Activated CD8-positive, alpha-beta T cell treated with anti-CD3 and anti-CD28 coated beads, Interleukin-2, amount 10 ng/mL, durations not matched to agents 7 days and 5 days (primary cell): Measurements from ENCODE around the gene DUSP28. TPM values are rescaled to one million over a fixed set of nuclear protein-coding genes. Genes with fewer than 3 reads are reported as not detected.

ENCODE experiments used
- ATAC-seq: fragments of 150-1000 bp; cut with Tn5 transposase; one replicate; pipeline ENCODE4 v1.10.0; 2021; ENCODE audit warnings: moderate library complexity
- CTCF ChIA-PET: fragments of 350-600 bp; sonication (Branson Sonifier 250); formaldehyde crosslinking; loops from one replicate; lab custom pipeline; 2021; ENCODE audit warnings: antibody characterized with exemption; lab: Charles Lee
- POLR2A ChIA-PET: fragments of 350-600 bp; sonication (Branson Sonifier 250); formaldehyde crosslinking; loops from one replicate; lab custom pipeline; 2021; ENCODE audit warnings: antibody characterized with exemption; lab: Charles Lee
- DNase-seq: peaks from one replicate; pipeline ENCODE4 v3.0.0-alpha.2; 2020
- H3K27ac Mint-ChIP-seq: one replicate; pipeline ENCODE4 v1.8.0; 2021; ENCODE audit warnings: mild to moderate bottlenecking, mixed read lengths
- H3K27me3 Mint-ChIP-seq: one replicate; pipeline ENCODE4 v1.8.0; 2021; ENCODE audit warnings: low read depth, mixed read lengths
- H3K36me3 Mint-ChIP-seq: one replicate; pipeline ENCODE4 v1.8.0; 2021; ENCODE audit warnings: low read depth, mixed read lengths
- H3K4me1 Mint-ChIP-seq: one replicate; pipeline ENCODE4 v1.8.0; 2021; ENCODE audit warnings: low read depth, mixed read lengths
- H3K4me3 Mint-ChIP-seq: one replicate; pipeline ENCODE4 v1.8.0; 2021; ENCODE audit warnings: mild to moderate bottlenecking, mixed read lengths
- H3K9me3 Mint-ChIP-seq: one replicate; pipeline ENCODE4 v1.8.0; 2022; ENCODE audit warnings: mixed read lengths; ENCODE audit not compliant: insufficient read depth
- total RNA-seq, 2 experiments: library from RNA; stranded (reverse); gene quantifications; one replicate each; pipeline ENCODE4 v1.2.3, GENCODE V29; 2021

The DUSP28 gene, protein sequence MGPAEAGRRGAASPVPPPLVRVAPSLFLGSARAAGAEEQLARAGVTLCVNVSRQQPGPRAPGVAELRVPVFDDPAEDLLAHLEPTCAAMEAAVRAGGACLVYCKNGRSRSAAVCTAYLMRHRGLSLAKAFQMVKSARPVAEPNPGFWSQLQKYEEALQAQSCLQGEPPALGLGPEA
- total RNA-seq: 1 to 10 TPM; 6.8 to 8.1 TPM

DNA sequence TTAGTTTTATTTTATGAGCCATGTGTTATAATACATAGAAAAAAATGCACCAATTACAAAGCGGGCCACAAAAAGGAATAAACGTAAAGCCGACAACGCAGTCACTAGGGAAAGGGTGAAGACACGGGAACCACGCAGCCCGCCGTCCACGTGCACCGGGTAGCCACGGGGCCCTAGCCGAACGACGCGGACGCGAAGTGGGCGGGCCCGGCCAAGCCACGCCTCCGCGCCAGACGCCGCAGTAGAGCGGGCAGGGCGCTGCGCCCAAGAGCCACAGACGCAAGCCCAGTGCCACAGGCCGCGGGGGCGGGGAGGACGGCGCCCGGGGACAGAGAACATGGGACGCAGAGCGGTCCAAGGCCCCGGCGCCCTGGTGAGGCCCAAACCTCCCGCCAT is at the start of gene DUSP28:
DUSP28 (plus strand) TSS at position 274 of the 396 bp plus-strand sequence. CDS start 328 bp downstream, outside the sequence.
- H3K36me3 Mint-ChIP-seq: peaks cover 64% of the 10 kb centered on the region
- H3K27ac Mint-ChIP-seq: peak within 1 kb of the TSS; percentile 81
- peak; percentile 90 for DNase-seq
- H3K9me3 Mint-ChIP-seq: no peaks in the 10 kb centered on the region
- POLR2A ChIA-PET: interaction anchor here (0.9 to 3.9 kb wide), 4 partner anchors 20 to 755 kb away, joined by 4 to 37 read pairs (median 8); partner anchors contain the start of gene CAPN10
- CTCF ChIA-PET: interaction anchor here (1.0 to 7.8 kb wide), 5 partner anchors 9 to 281 kb away, joined by 3 to 119 read pairs (median 4); partner anchors contain the start of genes CAPN10 and RNPEPL1
- peak within 1 kb of the TSS; percentile 85 for H3K4me3 Mint-ChIP-seq
- peak; percentile 65 for ATAC-seq
- H3K27me3 Mint-ChIP-seq: no peaks in the 10 kb centered on the region
- H3K4me1 Mint-ChIP-seq: peaks cover 71% of the 10 kb centered on the region

DNA sequence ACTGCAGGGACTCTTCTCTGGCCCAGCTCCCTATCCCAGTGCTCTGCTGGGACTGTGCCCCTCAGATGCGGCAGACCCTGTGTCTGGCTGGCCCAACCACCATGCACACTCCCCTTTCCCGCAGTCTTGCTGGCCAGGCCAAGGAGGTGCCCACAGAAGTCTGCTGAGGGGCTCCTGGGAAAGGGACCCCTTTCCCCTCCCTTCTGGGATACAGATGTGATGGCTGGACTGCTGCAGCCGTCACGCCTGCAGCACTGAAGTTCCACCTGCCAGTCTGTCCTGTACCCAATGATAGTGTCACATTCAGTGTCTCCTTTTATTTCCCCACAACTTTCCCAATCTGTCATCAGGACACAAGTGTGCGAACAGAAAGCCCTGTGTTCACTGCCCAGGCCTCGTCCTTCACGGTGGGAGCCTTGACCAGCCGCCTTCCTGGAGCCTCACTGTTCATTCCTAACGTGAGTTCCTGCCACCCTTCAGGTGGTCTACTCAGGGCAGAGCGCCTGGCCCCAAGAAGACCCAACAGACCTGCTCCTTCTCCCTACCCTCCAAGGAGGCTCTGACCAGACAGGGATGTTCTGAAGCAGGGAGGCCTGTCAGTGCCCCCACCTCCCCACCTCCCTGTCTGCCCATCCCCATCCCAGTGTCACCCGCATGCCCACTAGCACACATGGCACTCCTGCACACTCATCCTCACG is 49.5 kb upstream of the DUSP28 start:
- Mint-ChIP-seq H3K9me3 (no peaks in the 10 kb centered on the region), H3K27me3 (no peaks in the 10 kb centered on the region), H3K4me1 (peaks cover 7% of the 10 kb centered on the region), H3K27ac (no peak overlapping the region), H3K4me3 (no peak overlapping the region), H3K36me3 (no peaks in the 10 kb centered on the region)
- ATAC-seq (no peak), DNase-seq (peak; percentile 14)
- ChIA-PET CTCF (no interaction called here), POLR2A (no interaction called here)

DNA sequence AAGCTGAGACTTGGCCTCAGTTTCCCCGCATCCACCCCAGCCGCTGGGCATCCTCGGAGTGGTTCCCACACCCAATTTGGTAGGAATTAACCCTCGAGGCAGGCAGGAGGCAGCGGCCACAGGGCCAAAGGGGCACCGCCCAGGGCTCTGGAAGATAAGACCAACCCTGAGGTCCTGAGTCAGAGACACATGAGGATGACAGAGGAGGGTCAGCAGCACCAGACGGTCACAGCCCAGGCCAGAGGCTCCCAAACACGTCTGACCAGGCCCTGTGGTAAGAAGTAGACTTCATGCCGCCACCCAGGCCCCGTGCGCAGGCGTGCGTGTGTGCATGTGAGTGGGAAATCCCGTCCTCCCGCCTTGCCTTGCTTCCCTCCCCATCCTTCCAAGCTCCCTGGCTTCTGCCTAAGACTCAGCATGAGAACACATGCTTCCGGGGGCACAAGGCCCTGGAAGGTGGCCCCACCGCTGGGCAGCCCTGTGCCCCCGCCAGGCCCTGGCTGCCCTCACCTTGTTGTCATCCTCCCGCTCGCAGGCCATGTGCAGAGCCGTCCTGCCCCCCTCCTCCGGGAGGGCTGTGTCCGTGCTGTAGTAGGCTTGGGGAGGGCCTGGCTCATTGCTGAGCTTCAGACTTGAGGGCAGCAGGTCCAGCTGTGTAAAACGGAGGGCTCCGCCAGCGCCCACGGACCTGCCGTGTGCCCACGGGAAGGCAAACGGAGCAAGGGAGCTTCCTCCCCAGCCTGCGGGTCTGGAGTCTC is 48.6 kb upstream of the DUSP28 start:
- H3K27me3 Mint-ChIP-seq: no peaks in the 10 kb centered on the region
- no peak overlapping the region for H3K27ac Mint-ChIP-seq
- H3K36me3 Mint-ChIP-seq: no peaks in the 10 kb centered on the region
- ATAC-seq: no peak
- ChIA-PET POLR2A (interaction anchor here (0.9 kb wide), 2 partner anchors 50 to 54 kb away, joined by 3 to 4 read pairs; no protein-coding TSS in a partner anchor), CTCF (no interaction called here)
- no peaks in the 10 kb centered on the region for H3K9me3 Mint-ChIP-seq
- H3K4me1 Mint-ChIP-seq: peaks cover 7% of the 10 kb centered on the region
- no peak overlapping the region for H3K4me3 Mint-ChIP-seq
- DNase-seq: no peak

DNA sequence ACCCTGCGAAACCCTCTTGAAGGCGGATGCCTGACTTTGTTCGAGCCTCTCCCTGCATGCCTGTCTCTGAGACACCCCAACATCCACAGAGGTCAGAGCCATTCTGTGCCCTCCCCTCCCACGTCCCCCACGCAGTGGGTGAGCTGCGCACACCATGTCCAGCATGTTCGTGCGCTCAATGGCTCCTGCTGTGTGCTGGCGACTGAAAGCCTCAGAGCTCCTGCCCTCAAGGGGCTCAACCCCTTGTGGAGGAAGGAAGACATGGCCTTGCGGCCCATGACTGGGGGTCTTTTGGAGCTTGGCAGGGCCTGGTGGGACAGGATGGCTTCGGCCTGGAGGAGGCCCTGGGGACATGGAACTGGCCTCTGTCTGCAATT is 48.1 kb upstream of the DUSP28 start:
- Mint-ChIP-seq H3K27ac (no peak overlapping the region), H3K4me1 (peaks cover 7% of the 10 kb centered on the region), H3K27me3 (no peaks in the 10 kb centered on the region), H3K4me3 (no peak overlapping the region), H3K36me3 (no peaks in the 10 kb centered on the region), H3K9me3 (no peaks in the 10 kb centered on the region)
- POLR2A ChIA-PET: interaction anchor here (0.9 kb wide), 2 partner anchors 49 to 53 kb away, joined by 3 to 4 read pairs; no protein-coding TSS in a partner anchor
- ATAC-seq (no peak), DNase-seq (no peak)
- CTCF ChIA-PET: interaction anchor here (1.6 to 2.6 kb wide), 2 partner anchors 53 to 328 kb away, joined by 4 to 43 read pairs; no protein-coding TSS in a partner anchor

DNA sequence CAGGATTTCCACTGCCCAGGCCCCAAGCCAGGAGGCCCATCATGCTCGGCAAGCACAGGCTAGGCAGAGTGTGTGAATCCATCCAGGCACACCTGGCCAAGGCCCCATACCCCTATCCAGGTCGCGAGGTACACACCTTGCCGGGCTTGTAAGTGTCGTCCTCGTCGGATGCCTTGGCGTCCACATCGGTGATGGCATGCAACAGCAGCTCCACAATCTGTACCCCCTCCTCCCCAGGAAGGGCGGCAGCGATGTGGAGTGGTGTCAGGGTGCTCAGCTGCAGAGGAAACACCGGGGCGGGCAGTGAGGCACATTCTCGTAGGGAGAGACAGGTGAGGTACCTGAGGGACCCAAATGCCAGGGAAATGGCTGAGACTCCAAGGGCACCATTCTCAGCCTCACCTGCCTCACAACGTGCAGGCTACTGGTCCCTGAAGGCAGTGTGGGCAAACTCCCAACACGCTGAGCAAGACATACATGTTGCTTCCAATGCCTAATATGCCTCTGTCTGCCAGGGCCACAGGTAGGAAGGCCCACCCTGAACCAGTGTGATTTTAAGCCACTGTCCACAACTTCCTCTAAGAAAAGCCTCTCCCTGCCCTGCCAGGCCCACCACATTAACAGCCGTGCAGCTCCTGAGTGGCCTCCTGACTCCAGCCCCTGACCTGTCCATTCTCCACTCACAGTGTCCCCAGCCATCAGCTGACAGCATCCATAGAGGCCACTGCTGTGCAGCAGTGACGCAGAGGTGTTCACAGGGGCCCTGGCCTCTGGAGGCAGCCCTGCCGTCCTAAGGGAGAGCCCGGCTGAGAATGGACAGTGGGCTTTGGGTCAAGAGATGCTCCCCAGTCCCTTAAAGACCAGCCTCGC is 47.3 kb upstream of the DUSP28 start:
- ChIA-PET POLR2A (no interaction called here), CTCF (interaction anchor here (1.4 to 2.6 kb wide), 3 partner anchors 25 to 328 kb away, joined by 4 to 43 read pairs (median 5); no protein-coding TSS in a partner anchor)
- no peak overlapping the region for H3K27ac Mint-ChIP-seq
- H3K4me1 Mint-ChIP-seq: peaks cover 7% of the 10 kb centered on the region
- no peaks in the 10 kb centered on the region for H3K36me3 Mint-ChIP-seq
- no peaks in the 10 kb centered on the region for H3K9me3 Mint-ChIP-seq
- no peak for ATAC-seq
- no peak for DNase-seq
- H3K27me3 Mint-ChIP-seq: no peaks in the 10 kb centered on the region
- H3K4me3 Mint-ChIP-seq: no peak overlapping the region

DNA sequence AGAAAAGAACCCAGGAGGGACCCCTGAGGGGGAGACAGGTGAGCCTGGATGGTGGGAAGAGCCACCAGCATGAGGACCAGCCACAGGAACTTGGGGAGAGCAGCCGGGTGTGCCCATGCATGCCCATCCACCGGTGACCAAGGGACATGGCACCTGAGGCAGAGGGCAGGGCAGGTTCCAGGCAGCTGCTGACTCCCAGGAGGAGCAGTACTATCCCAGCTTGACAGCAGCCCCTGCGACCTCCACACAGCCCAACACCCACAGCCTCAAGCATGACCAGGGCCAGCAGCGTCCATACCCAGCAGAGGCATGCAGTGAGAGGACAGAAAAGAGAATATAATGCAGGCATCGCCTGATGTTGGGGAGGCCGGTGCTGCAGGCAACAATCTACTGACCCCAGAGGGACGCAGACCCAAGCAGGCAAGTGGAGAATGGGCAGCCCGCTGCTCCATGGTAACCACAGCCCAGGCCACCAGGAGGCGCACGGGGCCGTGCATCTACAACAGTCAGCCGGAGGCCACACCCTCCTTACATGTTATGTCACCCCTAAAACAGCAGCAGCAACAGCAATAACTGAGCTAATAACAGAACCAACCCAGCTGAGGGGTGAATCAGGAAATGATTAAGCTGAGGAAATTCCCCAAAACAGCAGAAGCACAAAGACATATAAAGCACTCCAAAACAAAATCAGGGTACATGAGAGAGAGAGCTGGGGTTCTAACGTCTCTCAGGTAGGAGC is 46.4 kb upstream of the DUSP28 start:
- H3K9me3 Mint-ChIP-seq: no peaks in the 10 kb centered on the region
- H3K27me3 Mint-ChIP-seq: no peaks in the 10 kb centered on the region
- POLR2A ChIA-PET: interaction anchor here (0.6 to 1.0 kb wide), 2 partner anchors 52 to 55 kb away, joined by 3 to 7 read pairs; partner anchors contain the start of gene RNPEPL1
- no peak overlapping the region for H3K4me3 Mint-ChIP-seq
- ATAC-seq (peak; percentile 98), DNase-seq (peak; percentile 88)
- no peaks in the 10 kb centered on the region for H3K36me3 Mint-ChIP-seq
- CTCF ChIA-PET: interaction anchor here (0.6 to 2.6 kb wide), 44 partner anchors 9 to 340 kb away, joined by 3 to 43 read pairs (median 4); partner anchors contain the start of genes ANKMY1, CAPN10, DUSP28 and RNPEPL1
- peaks cover 7% of the 10 kb centered on the region for H3K4me1 Mint-ChIP-seq
- H3K27ac Mint-ChIP-seq: peak overlapping the region; percentile 47

DNA sequence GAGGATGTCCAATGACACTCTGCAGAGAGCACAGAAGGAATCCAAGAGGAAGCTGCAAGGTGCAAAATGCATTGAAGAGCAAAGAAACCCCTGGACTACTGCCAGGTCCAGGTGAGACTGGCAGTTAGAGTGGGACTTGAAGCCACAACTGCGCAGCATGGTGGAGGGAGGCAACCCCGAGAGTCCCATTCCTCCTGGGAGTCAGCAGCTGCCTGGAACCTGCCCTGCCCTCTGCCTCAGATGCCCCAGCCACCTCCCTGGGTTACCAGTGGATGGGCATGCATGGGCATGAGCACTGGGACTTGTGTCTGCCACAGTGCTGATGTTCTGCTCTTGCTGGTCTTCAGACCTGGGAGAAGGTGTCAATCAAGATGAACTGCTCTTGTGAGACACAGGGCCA is 45.5 kb upstream of the DUSP28 start:
- no peak overlapping the region for H3K4me3 Mint-ChIP-seq
- H3K27ac Mint-ChIP-seq: peak overlapping the region; percentile 30
- CTCF ChIA-PET: interaction anchor here (0.6 to 2.6 kb wide), 37 partner anchors 8 to 340 kb away, joined by 3 to 43 read pairs (median 4); partner anchors contain the start of genes ANKMY1, CAPN10, DUSP28 and RNPEPL1
- H3K27me3 Mint-ChIP-seq: no peaks in the 10 kb centered on the region
- peaks cover 7% of the 10 kb centered on the region for H3K4me1 Mint-ChIP-seq
- ATAC-seq: no peak
- DNase-seq: peak; percentile 13
- POLR2A ChIA-PET: interaction anchor here (0.6 to 1.0 kb wide), 2 partner anchors 51 to 54 kb away, joined by 3 to 7 read pairs; partner anchors contain the start of gene RNPEPL1
- peaks cover 3% of the 10 kb centered on the region for H3K36me3 Mint-ChIP-seq
- H3K9me3 Mint-ChIP-seq: no peaks in the 10 kb centered on the region

DNA sequence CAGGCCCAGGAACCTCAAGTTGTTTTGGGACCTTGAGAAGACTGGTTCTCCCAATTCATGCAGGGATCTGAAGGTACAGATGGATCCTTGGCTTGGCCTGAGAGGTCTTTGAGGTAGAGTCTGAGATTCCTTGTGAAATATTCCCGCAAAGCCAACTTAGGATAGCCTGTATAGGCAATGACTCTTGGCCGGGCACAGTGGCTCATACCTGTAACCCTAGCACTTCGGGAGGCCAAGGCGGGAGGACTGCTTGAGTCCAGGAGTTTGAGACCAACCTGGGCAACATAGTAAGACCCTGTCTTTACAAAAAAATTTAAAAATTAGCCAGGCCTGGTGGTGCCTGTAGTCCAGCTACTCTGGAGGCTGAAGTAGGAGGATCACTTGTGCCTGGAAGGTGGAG is 42.8 kb upstream of the DUSP28 start:
- ATAC-seq: no peak
- peaks cover 15% of the 10 kb centered on the region for H3K36me3 Mint-ChIP-seq
- H3K27me3 Mint-ChIP-seq: peaks cover 4% of the 10 kb centered on the region
- DNase-seq: no peak
- no peak overlapping the region for H3K4me3 Mint-ChIP-seq
- H3K9me3 Mint-ChIP-seq: no peaks in the 10 kb centered on the region
- ChIA-PET POLR2A (no interaction called here), CTCF (interaction anchor here (1.6 kb wide), 1 partner anchor 44 kb away, joined by 3 read pairs; no protein-coding TSS in a partner anchor)
- H3K4me1 Mint-ChIP-seq: peaks cover 9% of the 10 kb centered on the region
- H3K27ac Mint-ChIP-seq: no peak overlapping the region

DNA sequence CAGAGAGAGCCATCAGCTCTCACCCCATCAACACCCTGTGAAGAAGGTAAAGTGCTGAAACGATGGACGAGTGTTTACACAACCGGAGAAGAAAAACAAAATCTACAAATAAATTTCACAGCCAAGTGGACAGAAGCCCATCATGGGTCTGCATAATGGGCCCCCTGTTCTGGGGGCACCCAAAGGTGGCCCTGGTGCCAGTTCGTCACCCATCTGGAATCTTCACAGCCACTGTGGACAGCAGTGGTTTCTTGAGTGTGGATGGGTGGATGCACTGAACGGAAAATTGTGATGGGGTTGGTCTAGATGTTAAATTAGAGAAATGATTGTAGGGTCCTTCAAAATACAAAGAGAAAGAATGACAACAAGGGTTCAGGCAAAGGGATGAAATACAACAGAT is 41.2 kb upstream of the DUSP28 start:
- ChIA-PET CTCF (no interaction called here), POLR2A (no interaction called here)
- peaks cover 30% of the 10 kb centered on the region for H3K36me3 Mint-ChIP-seq
- ATAC-seq: no peak
- peaks cover under 1% of the 10 kb centered on the region for H3K9me3 Mint-ChIP-seq
- H3K27me3 Mint-ChIP-seq: peaks cover 4% of the 10 kb centered on the region
- DNase-seq: no peak
- no peak overlapping the region for H3K4me3 Mint-ChIP-seq
- H3K27ac Mint-ChIP-seq: no peak overlapping the region
- peaks cover 7% of the 10 kb centered on the region for H3K4me1 Mint-ChIP-seq

DNA sequence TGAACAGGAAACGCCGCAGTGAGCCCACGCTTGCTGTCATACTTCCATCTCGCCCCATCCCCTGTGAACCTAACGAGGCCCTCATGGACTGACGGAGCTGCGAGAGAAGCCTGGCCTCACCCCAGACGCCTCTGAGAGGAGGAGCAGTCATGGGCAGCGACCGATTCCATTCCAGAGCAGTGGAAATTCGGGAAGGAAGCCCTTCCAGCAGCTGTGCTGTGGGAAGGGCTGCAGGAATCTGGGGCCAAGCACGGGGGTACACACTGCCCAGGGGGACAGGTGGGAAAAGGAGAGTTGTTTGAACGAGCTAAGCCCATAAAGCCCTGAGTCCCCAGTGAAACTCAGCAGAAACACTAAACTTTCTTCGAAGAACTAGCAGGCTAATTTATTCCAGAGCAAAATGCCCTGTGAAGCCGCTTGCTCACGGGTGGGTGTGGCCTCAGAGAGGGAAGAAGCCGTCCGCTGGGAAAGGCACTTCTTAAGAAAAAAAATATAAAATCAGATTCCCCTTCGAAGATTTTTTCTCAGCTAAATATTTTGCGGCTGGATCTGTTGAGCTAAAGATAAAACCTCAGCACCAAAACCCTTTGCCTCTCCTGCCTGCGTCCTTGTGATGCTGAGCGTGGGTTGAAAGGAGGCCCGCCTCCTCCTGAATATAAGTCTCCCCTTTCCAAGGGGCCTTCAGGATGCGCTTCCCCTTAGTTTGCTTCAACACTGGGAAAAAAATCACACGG is 40.6 kb upstream of the DUSP28 start:
- ChIA-PET CTCF (interaction anchor here (0.9 kb wide), 1 partner anchor 66 kb away, joined by 3 read pairs; the partner anchor contains the start of gene CAPN10), POLR2A (no interaction called here)
- DNase-seq (no peak), ATAC-seq (no peak)
- H3K36me3 Mint-ChIP-seq: peaks cover 36% of the 10 kb centered on the region
- H3K4me3 Mint-ChIP-seq: no peak overlapping the region
- H3K27me3 Mint-ChIP-seq: peaks cover 4% of the 10 kb centered on the region
- H3K27ac Mint-ChIP-seq: no peak overlapping the region
- H3K4me1 Mint-ChIP-seq: peaks cover 2% of the 10 kb centered on the region
- peaks cover 6% of the 10 kb centered on the region for H3K9me3 Mint-ChIP-seq
